ENCODE results near the gene CCNH.

GRCh38 chr5:87442419-87442818 lies 29.7 kb upstream of the CCNH start:
- TF ChIP-seq CTCF (IDR thresholded peaks at IDR 0.05; ENCODE audit: insufficient read depth, low read length, poor library complexity, severe bottlenecking) (no peak), EZH2phosphoT487 (conservative IDR thresholded peaks at IDR 0.05; ENCODE audit: low read length) (no peak)
